ENCODE measurements around the gene TSC22D2.

- TF ChIP-seq POLR2A (IDR thresholded peaks at IDR 0.05; ENCODE audit: control extremely low read depth in 1 of 2, low read depth in 2 of 2, low read length in 2 of 2) = no peak
- TF ChIP-seq CTCF (IDR thresholded peaks at IDR 0.05; ENCODE audit: control extremely low read depth in 1 of 3, insufficient read depth in 1 of 3, low read depth in 1 of 3, low read length in 3 of 3) = no peak
- no peak for TF ChIP-seq RAD21 (IDR thresholded peaks at IDR 0.05 in 1 of 2, conservative IDR thresholded peaks at IDR 0.05 in 1 of 2; ENCODE audit: low read depth in 2 of 2, low read length in 2 of 2)
- no peak for TF ChIP-seq MAFK (IDR thresholded peaks at IDR 0.05; ENCODE audit: low read depth, low read length)
- TF ChIP-seq SIN3A (conservative IDR thresholded peaks at IDR 0.05 in 1 of 2, IDR thresholded peaks at IDR 0.05 in 1 of 2; ENCODE audit: low read depth in 1 of 2, low read length in 2 of 2) = no peak
- no peak for TF ChIP-seq HDAC2 (IDR thresholded peaks at IDR 0.05; ENCODE audit: borderline replicate concordance in 1 of 2, low read depth in 2 of 2, low read length in 2 of 2)
- no peak for TF ChIP-seq SP4 (IDR thresholded peaks at IDR 0.05; ENCODE audit: low read length)
- TF ChIP-seq YY1 (IDR thresholded peaks at IDR 0.05; ENCODE audit: low read depth, low read length) = no peak
- TF ChIP-seq SP1 (IDR thresholded peaks at IDR 0.05; ENCODE audit: low read depth, low read length) = no peak
- no peak for TF ChIP-seq RBBP5 (IDR thresholded peaks at IDR 0.05; ENCODE audit: borderline replicate concordance, low read depth, low read length)
- TF ChIP-seq BRCA1 (IDR thresholded peaks at IDR 0.05; ENCODE audit: low read depth, low read length) = no peak
- no peak for TF ChIP-seq SUZ12 (IDR thresholded peaks at IDR 0.05; ENCODE audit: low read length)
- TF ChIP-seq TBP (IDR thresholded peaks at IDR 0.05; ENCODE audit: low read depth, low read length) = no peak
Measured at GRCh38 chr3:150419076-150419868, 11.2 kb downstream of the TSC22D2 start.

Data from H1 (cell line).